Mucosa of stomach (tissue), 1 donor: ENCODE measurements around the gene WDR70.
"Not testable (repeated sequence)": the region's sequence is repeated elsewhere in the genome, so short reads cannot be mapped to it uniquely, and the experiment has no call there.

Source experiments
- H3K27me3 ChIP-seq: one replicate; pipeline ENCODE4 v1.7.0; 2013; ENCODE audit warnings: mild to moderate bottlenecking, low read length; ENCODE audit not compliant: control insufficient read depth, insufficient read depth
- H3K36me3 ChIP-seq: one replicate; pipeline ENCODE4 v1.7.0; 2013; ENCODE audit warnings: low read length; ENCODE audit not compliant: control insufficient read depth, insufficient read depth
- H3K4me1 ChIP-seq: one replicate; pipeline ENCODE4 v1.7.0; 2013; ENCODE audit warnings: mild to moderate bottlenecking, low read length; ENCODE audit not compliant: control insufficient read depth, insufficient read depth
- H3K4me3 ChIP-seq: one replicate; pipeline ENCODE4 v1.7.0; 2013; ENCODE audit warnings: low read length
- H3K9ac ChIP-seq: one replicate; pipeline ENCODE4 v1.7.0; 2013; ENCODE audit warnings: mild to moderate bottlenecking, low read length, moderate library complexity
- H3K9me3 ChIP-seq: one replicate; pipeline ENCODE4 v1.7.0; 2013; ENCODE audit warnings: mild to moderate bottlenecking, low read length, moderate library complexity; ENCODE audit not compliant: control insufficient read depth
- donor health status: Pancreatic carcinoma.

WDR70 gene

GRCh38 chr5:37415456-37415855 lies 36.3 kb downstream of the WDR70 start:
- not testable (repeated sequence) for H3K4me3 ChIP-seq, H3K36me3 ChIP-seq, H3K9me3 ChIP-seq, H3K4me1 ChIP-seq, H3K9ac ChIP-seq, H3K27me3 ChIP-seq

- Histone ChIP-seq H3K9ac (no peak overlapping the region), H3K4me3 (no peak overlapping the region), H3K27me3 (no peaks in the 10 kb centered on the region), H3K4me1 (no peaks in the 10 kb centered on the region), H3K9me3 (no peaks in the 10 kb centered on the region), H3K36me3 (no peaks in the 10 kb centered on the region)
These were observed 38.2 kb downstream of the WDR70 start for GRCh38 chr5:37417347-37417746.

GRCh38 chr5:37424441-37424840 lies 45.3 kb downstream of the WDR70 start:
- Histone ChIP-seq H3K9ac (no peak overlapping the region), H3K4me3 (no peak overlapping the region), H3K9me3 (no peaks in the 10 kb centered on the region), H3K27me3 (no peaks in the 10 kb centered on the region), H3K4me1 (no peaks in the 10 kb centered on the region), H3K36me3 (no peaks in the 10 kb centered on the region)

- Histone ChIP-seq H3K9ac (no peak overlapping the region), H3K9me3 (no peaks in the 10 kb centered on the region), H3K4me1 (no peaks in the 10 kb centered on the region), H3K4me3 (no peak overlapping the region), H3K27me3 (no peaks in the 10 kb centered on the region), H3K36me3 (no peaks in the 10 kb centered on the region)
These were observed 48.9 kb downstream of the WDR70 start for GRCh38 chr5:37428044-37428443.

GRCh38 chr5:37435261-37435660 lies 56.1 kb downstream of the WDR70 start:
- Histone ChIP-seq H3K9me3 (no peaks in the 10 kb centered on the region), H3K9ac (no peak overlapping the region), H3K27me3 (no peaks in the 10 kb centered on the region)

GRCh38 chr5:37436146-37436934 lies 57.2 kb downstream of the WDR70 start:
- H3K36me3 ChIP-seq = no peaks in the 10 kb centered on the region
- no peak overlapping the region for H3K9ac ChIP-seq
- no peaks in the 10 kb centered on the region for H3K4me1 ChIP-seq
- no peaks in the 10 kb centered on the region for H3K9me3 ChIP-seq
- H3K27me3 ChIP-seq = no peaks in the 10 kb centered on the region
- no peak overlapping the region for H3K4me3 ChIP-seq

More at GRCh38 chr5:37435261-37435660, 56.1 kb downstream of the WDR70 start:
- Histone ChIP-seq H3K4me3 (no peak overlapping the region), H3K4me1 (no peaks in the 10 kb centered on the region), H3K36me3 (no peaks in the 10 kb centered on the region)

- no peaks in the 10 kb centered on the region for H3K9me3 ChIP-seq
- no peak overlapping the region for H3K9ac ChIP-seq
- H3K36me3 ChIP-seq = no peaks in the 10 kb centered on the region
- H3K27me3 ChIP-seq = no peaks in the 10 kb centered on the region
- H3K4me3 ChIP-seq = no peak overlapping the region
- H3K4me1 ChIP-seq = no peaks in the 10 kb centered on the region
These were observed 58.6 kb downstream of the WDR70 start for GRCh38 chr5:37437711-37438110.

- H3K36me3 ChIP-seq, H3K4me3 ChIP-seq, H3K4me1 ChIP-seq, H3K27me3 ChIP-seq, H3K9me3 ChIP-seq, H3K9ac ChIP-seq: not testable (repeated sequence)
These were observed 66.7 kb downstream of the WDR70 start for GRCh38 chr5:37445783-37446182.

- H3K4me3 ChIP-seq = no peak overlapping the region
- no peak overlapping the region for H3K9ac ChIP-seq
- no peaks in the 10 kb centered on the region for H3K9me3 ChIP-seq
- no peaks in the 10 kb centered on the region for H3K4me1 ChIP-seq
- no peaks in the 10 kb centered on the region for H3K27me3 ChIP-seq
- H3K36me3 ChIP-seq = no peaks in the 10 kb centered on the region
These were observed 69.8 kb downstream of the WDR70 start for GRCh38 chr5:37448941-37449340.

GRCh38 chr5:37451991-37452390 lies 72.9 kb downstream of the WDR70 start:
- not testable (repeated sequence) for H3K4me3 ChIP-seq, H3K27me3 ChIP-seq

GRCh38 chr5:37453252-37453651 lies 74.1 kb downstream of the WDR70 start:
- H3K4me1 ChIP-seq, H3K9ac ChIP-seq, H3K27me3 ChIP-seq, H3K36me3 ChIP-seq, H3K4me3 ChIP-seq, H3K9me3 ChIP-seq: not testable (repeated sequence)

More at GRCh38 chr5:37451991-37452390, 72.9 kb downstream of the WDR70 start:
- H3K9me3 ChIP-seq, H3K36me3 ChIP-seq, H3K4me1 ChIP-seq, H3K9ac ChIP-seq: not testable (repeated sequence)

GRCh38 chr5:37454402-37455055 lies 75.4 kb downstream of the WDR70 start:
- H3K4me1 ChIP-seq, H3K9me3 ChIP-seq: not testable (repeated sequence)

More at GRCh38 chr5:37454402-37455055, 75.4 kb downstream of the WDR70 start:
- not testable (repeated sequence) for H3K4me3 ChIP-seq, H3K9ac ChIP-seq, H3K27me3 ChIP-seq, H3K36me3 ChIP-seq
